Neural progenitor cell (in vitro differentiated cells): ENCODE results near the gene SPATA18. TPM values are rescaled to one million over a fixed set of nuclear protein-coding genes. Genes with fewer than 3 reads are reported as not detected.

Experiments used
- DNase-seq: peaks from one replicate; pipeline ENCODE4 v3.0.0-alpha.2; 2016; ENCODE audit warnings: low spot score
- H2AFZ ChIP-seq: fragments of 200-600 bp; sonication (generic); replicated peaks from 2 replicates; pipeline ENCODE4 v1.6.1; 2016; ENCODE audit warnings: antibody characterized with exemption
- H3F3A ChIP-seq: fragments of 200-600 bp; sonication (generic); 2 replicates; pipeline ENCODE4 v1.6.1; 2016; ENCODE audit warnings: antibody characterized with exemption, low read depth
- H3K27ac ChIP-seq: fragments of 200-600 bp; sonication (generic); 2 replicates; pipeline ENCODE4 v1.5.1; 2016; ENCODE audit warnings: mild to moderate bottlenecking
- H3K27me3 ChIP-seq: fragments of 200-600 bp; sonication (generic); 2 replicates; pipeline ENCODE4 v1.6.1; 2016; ENCODE audit warnings: mild to moderate bottlenecking, moderate library complexity
- H3K36me3 ChIP-seq: fragments of 200-600 bp; sonication (generic); 2 replicates; pipeline ENCODE4 v1.5.1; 2016
- H3K4me1 ChIP-seq: fragments of 200-600 bp; sonication (generic); 2 replicates; pipeline ENCODE4 v1.6.1; 2016; ENCODE audit warnings: mixed run types
- H3K4me2 ChIP-seq: fragments of 200-600 bp; sonication (generic); 2 replicates; pipeline ENCODE4 v1.6.1; 2016
- H3K4me3 ChIP-seq: fragments of 200-600 bp; sonication (generic); 2 replicates; pipeline ENCODE4 v1.5.1; 2016
- H3K79me2 ChIP-seq: fragments of 200-600 bp; sonication (generic); 2 replicates; pipeline ENCODE4 v1.6.1; 2016; ENCODE audit warnings: low read depth
- H3K9ac ChIP-seq: fragments of 200-600 bp; sonication (generic); 2 replicates; pipeline ENCODE4 v1.6.1; 2016
- H3K9me3 ChIP-seq: fragments of 200-600 bp; sonication (generic); 2 replicates; pipeline ENCODE4 v1.5.1; 2016; ENCODE audit warnings: low read depth
- H4K20me1 ChIP-seq: fragments of 200-600 bp; sonication (generic); 2 replicates; pipeline ENCODE4 v1.6.1; 2016; ENCODE audit warnings: low read depth
- H3K27ac Mint-ChIP-seq: 3 replicates; pipeline ENCODE4 v1.8.0; 2021; ENCODE audit warnings: mixed read lengths
- H3K27me3 Mint-ChIP-seq: 2 replicates; pipeline ENCODE4 v1.8.0; 2022; ENCODE audit warnings: low read depth, mild to moderate bottlenecking, inconsistent platforms, moderate library complexity, mixed read lengths; ENCODE audit not compliant: insufficient read depth
- H3K36me3 Mint-ChIP-seq: 3 replicates; pipeline ENCODE4 v1.8.0; 2021; ENCODE audit warnings: mixed read lengths
- H3K4me1 Mint-ChIP-seq: 3 replicates; pipeline ENCODE4 v1.8.0; 2021; ENCODE audit warnings: mixed read lengths
- H3K4me3 Mint-ChIP-seq: 3 replicates; pipeline ENCODE4 v1.8.0; 2021; ENCODE audit warnings: mild to moderate bottlenecking, moderate library complexity, mixed read lengths
- H3K9me3 Mint-ChIP-seq: 3 replicates; pipeline ENCODE4 v1.8.0; 2020; ENCODE audit warnings: mixed read lengths
- CTCF ChIP-seq: fragments of 200-600 bp; sonication (generic); IDR thresholded peaks from 2 replicates; pipeline ENCODE4 v1.5.1; 2017; ENCODE audit warnings: antibody characterized with exemption, mild to moderate bottlenecking
- EZH2 ChIP-seq: fragments of 200-600 bp; sonication (generic); IDR thresholded peaks from 2 replicates; pipeline ENCODE4 v1.6.1; 2017; ENCODE audit warnings: antibody characterized with exemption, mild to moderate bottlenecking, moderate library complexity
- EZH2phosphoT487 ChIP-seq: fragments of 200-600 bp; sonication (generic); IDR thresholded peaks from 2 replicates; pipeline ENCODE4 v1.6.1; 2017; ENCODE audit warnings: antibody characterized with exemption
- total RNA-seq: library from RNA; depleted of rRNA; stranded (reverse); fragments of >200 nt; gene quantifications from 2 replicates; pipeline ENCODE4 v1.2.3, GENCODE V29; 2015; ENCODE audit warnings: low replicate concordance

The SPATA18 gene
- total RNA-seq, 1 donor from 2014 or later, result 5.4 TPM

GRCh38 chr4:52005604-52006273, 45.4 kb upstream of the SPATA18 start:
- H3K27me3 ChIP-seq, result no peaks in the 10 kb centered on the region
- no peaks in the 10 kb centered on the region for H3K4me1 ChIP-seq
- Mint-ChIP-seq H3K4me3 (no peak overlapping the region), H3K9me3 (no peaks in the 10 kb centered on the region), H3K4me1 (no peaks in the 10 kb centered on the region), H3K27ac (no peak overlapping the region), H3K27me3 (peaks cover 5% of the 10 kb centered on the region), H3K36me3 (peaks cover 2% of the 10 kb centered on the region)
- no peaks in the 10 kb centered on the region for H4K20me1 ChIP-seq
- no peaks in the 10 kb centered on the region for H3F3A ChIP-seq
- H3K9me3 ChIP-seq, result no peaks in the 10 kb centered on the region
- no peak for DNase-seq
- no peak overlapping the region for H3K27ac ChIP-seq
- no peak overlapping the region for H3K4me2 ChIP-seq
- H2AFZ ChIP-seq, result no peak overlapping the region
- no peak overlapping the region for H3K9ac ChIP-seq
- H3K4me3 ChIP-seq, result no peak overlapping the region
- no peaks in the 10 kb centered on the region for H3K79me2 ChIP-seq
- TF ChIP-seq EZH2phosphoT487 (no peak), CTCF (no peak), EZH2 (no peak)
- peaks cover 4% of the 10 kb centered on the region for H3K36me3 ChIP-seq

- H3K4me3 Mint-ChIP-seq, result no peak overlapping the region
- peaks cover 2% of the 10 kb centered on the region for H3K36me3 Mint-ChIP-seq
Measured at GRCh38 chr4:52006887-52007286, 44.2 kb upstream of the SPATA18 start.

GRCh38 chr4:52010986-52011385, 40.1 kb upstream of the SPATA18 start:
- H3K36me3 ChIP-seq, result peaks cover 10% of the 10 kb centered on the region
- TF ChIP-seq EZH2phosphoT487 (no peak), CTCF (no peak), EZH2 (no peak)

More at GRCh38 chr4:52006887-52007286, 44.2 kb upstream of the SPATA18 start:
- no peak overlapping the region for H3K27ac Mint-ChIP-seq
- H3K79me2 ChIP-seq, result no peaks in the 10 kb centered on the region
- TF ChIP-seq CTCF (no peak), EZH2 (no peak), EZH2phosphoT487 (no peak)
- H3K4me2 ChIP-seq, result no peak overlapping the region
- no peaks in the 10 kb centered on the region for H3K27me3 ChIP-seq
- no peaks in the 10 kb centered on the region for H3K9me3 Mint-ChIP-seq
- no peaks in the 10 kb centered on the region for H3K9me3 ChIP-seq
- no peak overlapping the region for H3K4me3 ChIP-seq
- H3K4me1 Mint-ChIP-seq, result no peaks in the 10 kb centered on the region
- no peaks in the 10 kb centered on the region for H3F3A ChIP-seq
- H3K27me3 Mint-ChIP-seq, result no peaks in the 10 kb centered on the region
- DNase-seq, result no peak
- H2AFZ ChIP-seq, result no peak overlapping the region
- no peak overlapping the region for H3K9ac ChIP-seq
- H3K36me3 ChIP-seq, result peaks cover 4% of the 10 kb centered on the region
- no peak overlapping the region for H3K27ac ChIP-seq
- H4K20me1 ChIP-seq, result no peaks in the 10 kb centered on the region
- no peaks in the 10 kb centered on the region for H3K4me1 ChIP-seq

More at GRCh38 chr4:52010986-52011385, 40.1 kb upstream of the SPATA18 start:
- no peak overlapping the region for H2AFZ ChIP-seq
- DNase-seq, result no peak
- H3K4me3 ChIP-seq, result no peak overlapping the region
- H3K27me3 ChIP-seq, result no peaks in the 10 kb centered on the region
- H3K4me2 ChIP-seq, result no peak overlapping the region
- H3F3A ChIP-seq, result peaks cover 8% of the 10 kb centered on the region
- Mint-ChIP-seq H3K36me3 (peaks cover 4% of the 10 kb centered on the region), H3K27me3 (no peaks in the 10 kb centered on the region), H3K4me1 (no peaks in the 10 kb centered on the region), H3K9me3 (no peaks in the 10 kb centered on the region), H3K27ac (no peak overlapping the region), H3K4me3 (no peak overlapping the region)
- H3K4me1 ChIP-seq, result peaks cover 13% of the 10 kb centered on the region
- H3K9me3 ChIP-seq, result no peaks in the 10 kb centered on the region
- no peak overlapping the region for H3K9ac ChIP-seq
- H3K27ac ChIP-seq, result no peak overlapping the region
- no peaks in the 10 kb centered on the region for H3K79me2 ChIP-seq
- H4K20me1 ChIP-seq, result no peaks in the 10 kb centered on the region
